Measurements from ENCODE around the gene TBC1D21. TPM values are rescaled to one million over a fixed set of nuclear protein-coding genes. Genes with fewer than 3 reads are reported as not detected.
A peak's percentile ranks its signal among the peaks of the same experiment; 100 is the strongest.

The TBC1D21 gene
- polyA plus RNA-seq, 1 experiment: not detected

DNA sequence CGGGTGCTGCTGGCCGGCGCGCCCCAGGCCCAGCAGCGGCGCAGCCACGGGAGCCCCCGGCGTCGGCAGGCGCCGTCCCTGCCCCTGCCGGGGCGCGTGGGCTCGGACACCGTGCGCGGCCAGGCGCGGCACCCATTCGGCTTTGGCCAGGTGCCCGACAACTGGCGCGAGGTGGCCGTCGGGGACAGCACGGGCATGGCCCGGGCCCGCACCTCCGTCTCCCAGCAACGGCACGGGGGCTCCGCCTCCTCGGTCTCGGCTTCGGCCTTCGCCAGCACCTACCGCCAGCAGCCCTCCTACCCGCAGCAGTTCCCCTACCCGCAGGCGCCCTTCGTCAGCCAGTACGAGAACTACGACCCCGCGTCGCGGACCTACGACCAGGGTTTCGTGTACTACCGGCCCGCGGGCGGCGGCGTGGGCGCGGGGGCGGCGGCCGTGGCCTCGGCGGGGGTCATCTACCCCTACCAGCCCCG, 53.7 kb downstream of the TBC1D21 start:
- H3K27me3 ChIP-seq (ENCODE audit: control insufficient read depth, insufficient read depth, low read length): no peaks in the 10 kb centered on the region
- TF ChIP-seq CTCF (IDR thresholded peaks at IDR 0.05; ENCODE audit: low read depth, low read length): no peak
- H3K4me3 ChIP-seq (ENCODE audit: low read depth, low read length): peak overlapping the region; percentile 90
- POLR2A ChIA-PET: interaction anchor here (0.6 to 2.9 kb wide), 8 partner anchors 9 to 653 kb away, joined by 3 to 17 read pairs (median 4); no protein-coding TSS in a partner anchor
- DNase-seq (ENCODE audit: low read depth, low spot score): no peak
- CTCF ChIA-PET: interaction anchor here (1.3 to 2.2 kb wide), 5 partner anchors 9 to 53 kb away, joined by 3 to 10 read pairs (median 7); partner anchors contain the start of gene TBC1D21
- H3K9me3 ChIP-seq (ENCODE audit: control insufficient read depth, insufficient read depth, low read length): no peaks in the 10 kb centered on the region; the same call in 1 of the 2 replicates
- H3K27ac ChIP-seq (ENCODE audit: low read depth, low read length): peak overlapping the region; percentile 61

- TF ChIP-seq CTCF (IDR thresholded peaks at IDR 0.05; ENCODE audit: low read depth, low read length): peak; percentile 56
- Histone ChIP-seq H3K9me3 (ENCODE audit: control insufficient read depth, insufficient read depth, low read length) (no peaks in the 10 kb centered on the region; the same call in 1 of the 2 replicates), H3K27me3 (ENCODE audit: control insufficient read depth, insufficient read depth, low read length) (no peaks in the 10 kb centered on the region), H3K4me3 (ENCODE audit: low read depth, low read length) (peak overlapping the region; percentile 90), H3K27ac (ENCODE audit: low read depth, low read length) (peak overlapping the region; percentile 11)
- no peak for DNase-seq (ENCODE audit: low read depth, low spot score)
- ChIA-PET CTCF (interaction anchor here (0.5 to 2.2 kb wide), 7 partner anchors 8 to 291 kb away, joined by 3 to 10 read pairs (median 5); partner anchors contain the start of gene TBC1D21), POLR2A (interaction anchor here (0.6 to 2.9 kb wide), 5 partner anchors 8 to 267 kb away, joined by 3 to 17 read pairs (median 4); no protein-coding TSS in a partner anchor)
These were observed 54.3 kb downstream of the TBC1D21 start for GRCh38 chr15:73927476-73928240.

DNA sequence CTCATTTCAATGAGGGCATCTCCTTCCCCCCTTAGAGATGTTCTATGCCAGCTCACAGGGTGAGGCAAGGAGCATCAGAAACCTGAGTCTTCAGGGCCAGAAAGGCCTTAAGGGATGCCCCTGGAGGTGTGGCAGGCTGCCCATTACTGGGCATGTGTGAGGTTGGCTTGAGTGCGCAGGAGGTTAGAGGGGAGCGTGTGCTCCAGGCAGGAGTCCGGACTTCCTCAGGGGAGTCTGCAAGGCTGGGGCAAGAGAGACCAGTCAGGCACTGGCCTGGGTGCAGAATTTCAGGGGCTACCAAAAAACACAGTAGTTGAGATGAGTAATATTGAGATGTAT, 54.8 kb downstream of the TBC1D21 start:
- TF ChIP-seq CTCF (IDR thresholded peaks at IDR 0.05; ENCODE audit: low read depth, low read length): no peak
- CTCF ChIA-PET: interaction anchor here (0.5 to 2.2 kb wide), 8 partner anchors 8 to 291 kb away, joined by 3 to 10 read pairs (median 5); partner anchors contain the start of gene TBC1D21
- peak overlapping the region; percentile 11 for H3K27ac ChIP-seq (ENCODE audit: low read depth, low read length)
- H3K9me3 ChIP-seq (ENCODE audit: control insufficient read depth, insufficient read depth, low read length): no peaks in the 10 kb centered on the region; the same call in 1 of the 2 replicates
- H3K27me3 ChIP-seq (ENCODE audit: control insufficient read depth, insufficient read depth, low read length): no peaks in the 10 kb centered on the region
- POLR2A ChIA-PET: interaction anchor here (1.2 to 2.9 kb wide), 4 partner anchors 8 to 23 kb away, joined by 3 to 17 read pairs (median 10); no protein-coding TSS in a partner anchor
- DNase-seq (ENCODE audit: low read depth, low spot score): no peak
- peak overlapping the region; percentile 90 for H3K4me3 ChIP-seq (ENCODE audit: low read depth, low read length)

DNA sequence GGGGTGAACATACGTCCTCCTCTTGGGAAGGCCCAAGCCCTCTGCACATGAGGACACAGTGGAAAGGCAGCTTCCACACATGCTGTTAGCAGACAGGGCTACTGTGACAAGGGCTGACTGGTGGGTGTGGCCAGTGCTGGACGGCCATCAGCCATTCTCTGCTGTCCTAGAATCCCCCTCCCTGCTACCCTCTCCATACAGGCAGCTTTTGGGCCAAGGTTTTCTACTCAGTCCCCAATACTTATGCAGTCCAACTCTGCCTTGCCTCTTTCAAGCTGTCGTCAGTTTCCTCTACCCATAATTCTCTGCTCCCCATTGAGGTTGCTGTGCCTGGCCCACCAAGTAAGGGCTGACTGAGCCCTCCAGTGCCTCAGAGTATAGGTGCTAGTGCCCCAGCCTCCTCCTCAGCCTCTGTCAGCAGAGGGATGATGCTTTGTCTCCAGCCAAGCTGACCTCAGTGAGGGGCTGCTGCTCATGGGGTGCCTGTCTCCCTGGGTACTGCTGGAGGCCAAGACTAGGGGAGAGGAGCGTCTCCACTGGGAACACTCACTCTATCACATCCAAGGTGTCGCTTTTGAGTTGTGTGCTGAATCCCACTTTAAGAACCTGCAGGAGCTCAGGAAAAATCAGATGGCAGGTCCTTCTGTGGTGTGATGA, 55.7 kb downstream of the TBC1D21 start:
- ChIA-PET CTCF (interaction anchor here (1.1 to 1.7 kb wide), 3 partner anchors 22 to 55 kb away, joined by 3 to 7 read pairs (median 5); partner anchors contain the start of gene TBC1D21), POLR2A (no interaction called here)
- H3K9me3 ChIP-seq (ENCODE audit: control insufficient read depth, insufficient read depth, low read length): no peaks in the 10 kb centered on the region; the same call in 1 of the 2 replicates
- no peak for DNase-seq (ENCODE audit: low read depth, low spot score)
- TF ChIP-seq CTCF (IDR thresholded peaks at IDR 0.05; ENCODE audit: low read depth, low read length): no peak
- no peaks in the 10 kb centered on the region for H3K27me3 ChIP-seq (ENCODE audit: control insufficient read depth, insufficient read depth, low read length)
- H3K27ac ChIP-seq (ENCODE audit: low read depth, low read length): no peak overlapping the region
- H3K4me3 ChIP-seq (ENCODE audit: low read depth, low read length): peak overlapping the region; percentile 90

All from AG04450 (cell line).